ENCODE results near the gene GLUL.
"Not testable (repeated sequence)": the region's sequence is repeated elsewhere in the genome, so short reads cannot be mapped to it uniquely, and the experiment has no call there.

- TF ChIP-seq, protein P1, sequence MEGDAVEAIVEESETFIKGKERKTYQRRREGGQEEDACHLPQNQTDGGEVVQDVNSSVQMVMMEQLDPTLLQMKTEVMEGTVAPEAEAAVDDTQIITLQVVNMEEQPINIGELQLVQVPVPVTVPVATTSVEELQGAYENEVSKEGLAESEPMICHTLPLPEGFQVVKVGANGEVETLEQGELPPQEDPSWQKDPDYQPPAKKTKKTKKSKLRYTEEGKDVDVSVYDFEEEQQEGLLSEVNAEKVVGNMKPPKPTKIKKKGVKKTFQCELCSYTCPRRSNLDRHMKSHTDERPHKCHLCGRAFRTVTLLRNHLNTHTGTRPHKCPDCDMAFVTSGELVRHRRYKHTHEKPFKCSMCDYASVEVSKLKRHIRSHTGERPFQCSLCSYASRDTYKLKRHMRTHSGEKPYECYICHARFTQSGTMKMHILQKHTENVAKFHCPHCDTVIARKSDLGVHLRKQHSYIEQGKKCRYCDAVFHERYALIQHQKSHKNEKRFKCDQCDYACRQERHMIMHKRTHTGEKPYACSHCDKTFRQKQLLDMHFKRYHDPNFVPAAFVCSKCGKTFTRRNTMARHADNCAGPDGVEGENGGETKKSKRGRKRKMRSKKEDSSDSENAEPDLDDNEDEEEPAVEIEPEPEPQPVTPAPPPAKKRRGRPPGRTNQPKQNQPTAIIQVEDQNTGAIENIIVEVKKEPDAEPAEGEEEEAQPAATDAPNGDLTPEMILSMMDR (conservative IDR thresholded peaks at IDR 0.05 in 1 of 2, IDR thresholded peaks at IDR 0.05 in 1 of 2; ENCODE audit: extremely low read depth in 1 of 2, insufficient read depth in 1 of 2, low read depth in 1 of 2, low read length in 2 of 2) = not testable (repeated sequence)
- not testable (repeated sequence) for TF ChIP-seq EZH2 (IDR thresholded peaks at IDR 0.05; ENCODE audit: borderline replicate concordance, low read length)
These were observed 58.5 kb downstream of the GLUL start for GRCh38 chr1:182333071-182333571.
